ENCODE results near the gene ARMCX5. TPM values are rescaled to one million over a fixed set of nuclear protein-coding genes. Genes with fewer than 3 reads are reported as not detected.

Gene ARMCX5
- total RNA-seq, 2 experiments from 2014 or later = 1.5 TPM; not detected in 1

DNA sequence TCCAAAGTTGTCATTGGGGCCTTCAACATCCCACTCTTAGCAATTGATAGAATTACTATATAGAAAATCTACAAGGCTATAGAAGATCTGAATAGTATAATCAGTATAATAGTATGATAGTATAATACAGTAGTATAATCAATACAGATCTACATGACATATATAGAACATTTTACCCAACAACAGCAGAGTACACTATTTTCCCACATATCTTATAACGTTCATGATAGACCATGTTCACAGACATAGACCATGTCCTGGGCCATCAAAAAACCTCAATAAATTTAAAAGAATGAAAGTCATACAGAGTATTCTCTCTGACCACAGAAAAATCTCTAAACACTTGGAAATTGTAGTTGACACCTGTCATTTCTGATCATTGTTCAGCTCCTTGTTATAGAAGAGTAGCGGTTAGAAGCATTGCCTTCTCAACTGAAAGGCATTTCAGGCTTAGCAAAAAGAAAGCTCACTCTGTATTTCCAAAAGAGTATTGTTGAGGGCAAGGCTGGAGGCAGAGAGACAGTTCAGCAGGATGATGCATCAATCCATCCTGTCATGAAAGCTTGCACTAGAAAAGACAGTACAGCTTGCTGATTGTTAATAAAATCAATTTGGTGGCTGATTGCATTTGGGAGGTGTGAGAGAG lies 38.8 kb upstream of the ARMCX5 start:
- H3K9me2 ChIP-seq (ENCODE audit: insufficient read depth, low read length) = no peaks in the 10 kb centered on the region
- POLR2A ChIA-PET = interaction anchor here (0.7 kb wide), 1 partner anchor 132 kb away, joined by 3 read pairs; no protein-coding TSS in a partner anchor

DNA sequence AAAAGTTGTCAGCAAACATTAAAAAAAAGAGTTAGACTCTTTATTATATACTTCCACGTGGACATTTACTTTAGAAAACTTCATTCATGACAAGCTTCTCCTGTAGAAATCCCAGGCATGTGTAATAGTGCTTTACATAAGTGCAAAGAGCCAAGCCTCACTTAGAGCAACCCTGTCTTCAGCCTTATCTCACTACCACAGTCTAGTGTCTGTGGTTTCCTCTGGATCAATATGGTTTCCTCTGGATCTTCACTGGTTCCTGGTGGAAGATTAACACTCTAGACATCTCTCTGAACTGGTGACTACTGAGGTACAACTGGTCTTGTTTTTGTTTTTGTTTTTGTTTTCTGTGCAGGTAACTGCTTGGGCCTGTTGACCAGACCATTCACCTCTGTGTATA lies 18.4 kb upstream of the ARMCX5 start:
- no peaks in the 10 kb centered on the region for H3K4me1 ChIP-seq (ENCODE audit: insufficient read depth, low read length, poor library complexity, severe bottlenecking)
- no peak for TF ChIP-seq EZH2phosphoT487 (IDR thresholded peaks at IDR 0.05; ENCODE audit: borderline replicate concordance, low read depth, low read length)
- TF ChIP-seq, protein P1, sequence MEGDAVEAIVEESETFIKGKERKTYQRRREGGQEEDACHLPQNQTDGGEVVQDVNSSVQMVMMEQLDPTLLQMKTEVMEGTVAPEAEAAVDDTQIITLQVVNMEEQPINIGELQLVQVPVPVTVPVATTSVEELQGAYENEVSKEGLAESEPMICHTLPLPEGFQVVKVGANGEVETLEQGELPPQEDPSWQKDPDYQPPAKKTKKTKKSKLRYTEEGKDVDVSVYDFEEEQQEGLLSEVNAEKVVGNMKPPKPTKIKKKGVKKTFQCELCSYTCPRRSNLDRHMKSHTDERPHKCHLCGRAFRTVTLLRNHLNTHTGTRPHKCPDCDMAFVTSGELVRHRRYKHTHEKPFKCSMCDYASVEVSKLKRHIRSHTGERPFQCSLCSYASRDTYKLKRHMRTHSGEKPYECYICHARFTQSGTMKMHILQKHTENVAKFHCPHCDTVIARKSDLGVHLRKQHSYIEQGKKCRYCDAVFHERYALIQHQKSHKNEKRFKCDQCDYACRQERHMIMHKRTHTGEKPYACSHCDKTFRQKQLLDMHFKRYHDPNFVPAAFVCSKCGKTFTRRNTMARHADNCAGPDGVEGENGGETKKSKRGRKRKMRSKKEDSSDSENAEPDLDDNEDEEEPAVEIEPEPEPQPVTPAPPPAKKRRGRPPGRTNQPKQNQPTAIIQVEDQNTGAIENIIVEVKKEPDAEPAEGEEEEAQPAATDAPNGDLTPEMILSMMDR (conservative IDR thresholded peaks at IDR 0.05; ENCODE audit: low read length) = no peak
- intact Hi-C loops (cut with micrococcal nuclease; ENCODE audit: unreplicated experiment) = no loop called here
- POLR2A ChIA-PET = no interaction called here
- no peaks in the 10 kb centered on the region for H4K20me1 ChIP-seq (ENCODE audit: insufficient read depth, low read length)
- no peaks in the 10 kb centered on the region for H3K36me3 ChIP-seq (ENCODE audit: insufficient read depth, low read length)
- no peak for DNase-seq (ENCODE audit: low spot score)
- no TSS peak for BruUV-seq (replicated peaks)
- no peaks in the 10 kb centered on the region for H3K9me3 ChIP-seq (ENCODE audit: low read length)
- no peak overlapping the region for H2AFZ ChIP-seq (ENCODE audit: low read length)
- no peak overlapping the region for H3K27ac ChIP-seq (ENCODE audit: low read depth, low read length, poor library complexity, severe bottlenecking)
- H3K9me2 ChIP-seq (ENCODE audit: insufficient read depth, low read length) = no peaks in the 10 kb centered on the region
- CTCF ChIA-PET (ENCODE audit: unreplicated experiment) = no interaction called here
- H3K4me2 ChIP-seq (ENCODE audit: low read length) = no peak overlapping the region
- no peaks in the 10 kb centered on the region for H3K79me2 ChIP-seq (ENCODE audit: insufficient read depth, low read depth, low read length)
- H3K4me3 ChIP-seq (ENCODE audit: low read depth, low read length, poor library complexity, severe bottlenecking) = no peak overlapping the region

More for the DNA sequence above, 38.8 kb upstream of the ARMCX5 start:
- CTCF ChIA-PET (ENCODE audit: unreplicated experiment) = no interaction called here
- no TSS peak for BruUV-seq (replicated peaks)
- intact Hi-C loops (cut with micrococcal nuclease; ENCODE audit: unreplicated experiment) = no loop called here
- Histone ChIP-seq H3K9me3 (ENCODE audit: low read length) (no peaks in the 10 kb centered on the region), H3K79me2 (ENCODE audit: insufficient read depth, low read depth, low read length) (no peaks in the 10 kb centered on the region), H3K4me2 (ENCODE audit: low read length) (no peak overlapping the region), H3K36me3 (ENCODE audit: insufficient read depth, low read length) (no peaks in the 10 kb centered on the region), H2AFZ (ENCODE audit: low read length) (no peak overlapping the region), H3K27ac (ENCODE audit: low read depth, low read length, poor library complexity, severe bottlenecking) (no peak overlapping the region), H4K20me1 (ENCODE audit: insufficient read depth, low read length) (no peaks in the 10 kb centered on the region), H3K4me3 (ENCODE audit: low read depth, low read length, poor library complexity, severe bottlenecking) (no peak overlapping the region), H3K4me1 (ENCODE audit: insufficient read depth, low read length, poor library complexity, severe bottlenecking) (no peaks in the 10 kb centered on the region)
- DNase-seq (ENCODE audit: low spot score) = no peak
- TF ChIP-seq, protein P1 (conservative IDR thresholded peaks at IDR 0.05; ENCODE audit: low read length) = no peak
- TF ChIP-seq EZH2phosphoT487 (IDR thresholded peaks at IDR 0.05; ENCODE audit: borderline replicate concordance, low read depth, low read length) = no peak

DNA sequence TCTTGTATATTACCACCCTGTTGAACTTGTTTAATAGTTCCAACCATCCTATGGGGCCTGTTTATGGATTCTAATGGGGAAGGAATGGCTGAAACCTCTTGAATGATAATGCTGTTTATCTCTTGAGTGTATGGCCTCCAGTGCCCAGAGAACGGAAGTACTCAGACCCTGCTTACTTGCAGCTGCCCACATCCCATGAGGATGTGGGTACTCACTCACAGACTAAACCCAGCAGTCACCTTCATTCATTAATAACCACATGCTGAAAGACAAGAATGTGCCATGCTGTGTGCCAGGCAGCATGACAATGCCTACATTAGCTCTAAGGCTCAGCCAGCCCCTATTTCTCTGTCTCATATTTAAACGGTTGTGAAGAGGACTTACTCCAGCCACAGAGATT lies 5.9 kb upstream of the ARMCX5 start:
- BruUV-seq (replicated peaks) = no TSS peak
- no peak overlapping the region for H3K4me2 ChIP-seq (ENCODE audit: low read length)
- TF ChIP-seq, protein P1 (conservative IDR thresholded peaks at IDR 0.05; ENCODE audit: low read length) = no peak
- no peak for TF ChIP-seq EZH2phosphoT487 (IDR thresholded peaks at IDR 0.05; ENCODE audit: borderline replicate concordance, low read depth, low read length)
- H3K27ac ChIP-seq (ENCODE audit: low read depth, low read length, poor library complexity, severe bottlenecking) = no peak overlapping the region
- H3K36me3 ChIP-seq (ENCODE audit: insufficient read depth, low read length) = no peaks in the 10 kb centered on the region
- no peak overlapping the region for H2AFZ ChIP-seq (ENCODE audit: low read length)
- ChIA-PET CTCF (ENCODE audit: unreplicated experiment) (no interaction called here), POLR2A (no interaction called here)
- no peak overlapping the region for H3K4me3 ChIP-seq (ENCODE audit: low read depth, low read length, poor library complexity, severe bottlenecking)
- H3K9me2 ChIP-seq (ENCODE audit: insufficient read depth, low read length) = no peaks in the 10 kb centered on the region
- DNase-seq (ENCODE audit: low spot score) = no peak
- H4K20me1 ChIP-seq (ENCODE audit: insufficient read depth, low read length) = no peaks in the 10 kb centered on the region
- H3K9me3 ChIP-seq (ENCODE audit: low read length) = no peaks in the 10 kb centered on the region
- no peaks in the 10 kb centered on the region for H3K4me1 ChIP-seq (ENCODE audit: insufficient read depth, low read length, poor library complexity, severe bottlenecking)
- H3K79me2 ChIP-seq (ENCODE audit: insufficient read depth, low read depth, low read length) = no peaks in the 10 kb centered on the region
- intact Hi-C loops (cut with micrococcal nuclease; ENCODE audit: unreplicated experiment) = no loop called here

All from OCI-LY7 (cell line).